HG03432 (cell line): ENCODE measurements around the gene SLC34A3.
"Not testable (repeated sequence)": the region's sequence is repeated elsewhere in the genome, so short reads cannot be mapped to it uniquely, and the experiment has no call there.

Source experiments
- ATAC-seq: cut with Tn5 transposase; IDR thresholded peaks from one replicate; pipeline ENCODE4 v1.9.1; 2021; ENCODE audit warnings: mild to moderate bottlenecking, moderate library complexity; ENCODE audit not compliant: unreplicated experiment

Gene SLC34A3

DNA sequence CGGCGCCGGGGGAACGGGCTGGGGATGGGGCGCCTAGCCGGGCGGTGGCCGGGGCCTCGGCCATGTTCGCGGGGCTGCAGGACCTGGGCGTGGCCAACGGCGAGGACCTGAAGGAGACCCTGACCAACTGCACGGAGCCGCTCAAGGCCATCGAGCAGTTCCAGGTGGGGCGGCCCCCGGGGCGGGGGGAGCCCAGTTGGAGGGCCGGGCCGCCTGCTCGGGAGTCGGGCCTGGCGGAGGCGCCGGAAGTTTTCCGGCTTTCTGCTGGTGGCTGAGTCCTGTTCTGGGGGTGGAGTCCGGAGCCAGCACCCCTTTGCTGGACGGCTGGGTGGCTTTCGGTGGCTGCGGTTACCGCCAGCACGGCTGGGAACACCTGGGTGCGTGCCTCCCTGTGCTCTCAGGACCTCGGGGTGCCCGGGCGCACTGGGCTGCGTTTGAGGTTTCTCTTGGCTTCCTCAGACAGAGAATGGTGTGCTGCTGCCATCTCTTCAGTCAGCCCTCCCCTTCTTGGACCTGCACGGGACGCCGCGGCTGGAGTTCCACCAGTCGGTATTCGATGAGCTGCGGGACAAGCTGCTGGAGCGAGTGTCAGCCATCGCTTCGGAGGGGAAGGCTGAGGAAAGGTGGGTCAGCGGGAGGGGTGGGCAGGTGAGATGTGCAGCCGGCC, 24.9 kb downstream of the SLC34A3 start:
- ATAC-seq, result no peak

GRCh38 chr9:137256362-137256761, 25.7 kb downstream of the SLC34A3 start:
- ATAC-seq, result no peak

- ATAC-seq, result no peak
These were observed 26.2 kb downstream of the SLC34A3 start for GRCh38 chr9:137256856-137257255.

GRCh38 chr9:137262173-137262908, 31.6 kb downstream of the SLC34A3 start:
- not testable (repeated sequence) for ATAC-seq

DNA sequence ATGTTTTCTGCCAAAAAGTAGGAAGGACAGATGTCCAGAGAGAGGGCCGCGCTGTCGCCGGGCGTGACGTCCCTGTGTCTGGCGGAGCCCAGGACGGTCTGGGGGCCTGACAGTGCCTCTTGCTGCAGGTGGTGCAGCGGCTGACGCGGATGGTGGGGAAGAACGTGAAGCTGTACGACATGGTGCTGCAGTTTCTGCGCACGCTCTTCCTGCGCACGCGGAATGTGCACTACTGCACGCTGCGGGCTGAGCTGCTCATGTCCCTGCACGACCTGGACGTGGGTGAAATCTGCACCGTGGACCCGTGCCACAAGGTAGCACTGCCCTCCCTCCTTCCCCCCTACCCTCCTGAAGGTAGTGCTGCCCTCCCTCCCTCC, 32.2 kb downstream of the SLC34A3 start:
- no peak for ATAC-seq

DNA sequence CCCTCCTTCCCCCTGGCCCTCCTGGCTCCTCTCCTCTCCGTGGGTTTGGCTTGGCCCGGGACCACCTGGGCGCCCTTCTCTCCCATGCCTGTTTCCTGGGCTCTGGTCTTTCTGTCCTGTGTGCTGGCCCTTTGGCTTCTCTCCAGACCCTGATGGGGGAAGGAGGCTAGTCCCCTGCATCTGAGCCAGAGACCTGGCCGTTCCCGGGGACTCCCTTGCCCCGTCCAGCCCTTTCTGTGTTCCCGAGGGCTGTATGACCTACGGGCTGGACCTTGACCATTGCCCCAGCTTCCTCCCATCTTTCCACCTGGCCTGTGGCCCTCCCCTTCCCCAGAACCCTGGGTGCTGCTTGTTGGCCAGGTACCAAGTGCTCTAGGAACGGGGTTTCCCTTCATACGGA, 32.8 kb downstream of the SLC34A3 start:
- no peak for ATAC-seq

DNA sequence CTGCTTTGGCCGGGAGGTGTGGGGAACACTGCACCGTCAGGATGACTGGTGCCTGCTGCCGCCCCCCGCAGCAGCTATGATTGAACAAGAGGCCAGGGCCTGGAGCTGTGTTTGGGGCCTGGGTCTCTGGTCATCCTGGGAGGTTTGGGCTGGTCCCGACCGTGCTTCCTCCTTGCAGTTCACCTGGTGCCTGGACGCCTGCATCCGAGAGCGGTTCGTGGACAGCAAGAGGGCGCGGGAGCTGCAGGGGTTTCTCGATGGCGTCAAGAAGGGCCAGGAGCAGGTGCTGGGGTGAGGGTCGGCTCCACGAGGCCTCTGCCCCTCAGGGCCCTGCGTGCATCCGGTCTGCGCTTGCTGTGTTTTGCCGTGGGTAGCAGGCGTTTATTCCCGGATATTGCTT, 33.4 kb downstream of the SLC34A3 start:
- ATAC-seq, result no peak

GRCh38 chr9:137265496-137266161, 34.9 kb downstream of the SLC34A3 start:
- no peak for ATAC-seq

DNA sequence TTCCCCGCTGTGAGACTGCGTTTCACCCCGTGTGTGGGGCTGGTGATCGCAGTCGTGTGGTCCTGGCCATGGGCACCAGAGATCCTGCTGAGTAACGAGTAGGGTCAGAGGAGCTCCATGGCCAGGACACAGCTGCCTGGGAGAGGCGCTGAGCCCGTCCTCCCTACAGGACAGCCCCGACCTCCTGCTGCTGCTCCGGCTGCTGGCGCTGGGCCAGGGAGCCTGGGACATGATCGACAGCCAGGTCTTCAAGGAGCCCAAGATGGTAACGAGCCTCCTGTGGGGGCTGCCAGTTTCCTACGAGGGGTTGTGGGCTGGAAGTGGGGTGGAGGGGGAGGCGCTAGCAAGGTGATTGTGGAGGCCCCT, 35.4 kb downstream of the SLC34A3 start:
- ATAC-seq, result no peak

GRCh38 chr9:137266585-137267453, 36.1 kb downstream of the SLC34A3 start:
- no peak for ATAC-seq

GRCh38 chr9:137267933-137268355, 37.2 kb downstream of the SLC34A3 start:
- no peak for ATAC-seq

DNA sequence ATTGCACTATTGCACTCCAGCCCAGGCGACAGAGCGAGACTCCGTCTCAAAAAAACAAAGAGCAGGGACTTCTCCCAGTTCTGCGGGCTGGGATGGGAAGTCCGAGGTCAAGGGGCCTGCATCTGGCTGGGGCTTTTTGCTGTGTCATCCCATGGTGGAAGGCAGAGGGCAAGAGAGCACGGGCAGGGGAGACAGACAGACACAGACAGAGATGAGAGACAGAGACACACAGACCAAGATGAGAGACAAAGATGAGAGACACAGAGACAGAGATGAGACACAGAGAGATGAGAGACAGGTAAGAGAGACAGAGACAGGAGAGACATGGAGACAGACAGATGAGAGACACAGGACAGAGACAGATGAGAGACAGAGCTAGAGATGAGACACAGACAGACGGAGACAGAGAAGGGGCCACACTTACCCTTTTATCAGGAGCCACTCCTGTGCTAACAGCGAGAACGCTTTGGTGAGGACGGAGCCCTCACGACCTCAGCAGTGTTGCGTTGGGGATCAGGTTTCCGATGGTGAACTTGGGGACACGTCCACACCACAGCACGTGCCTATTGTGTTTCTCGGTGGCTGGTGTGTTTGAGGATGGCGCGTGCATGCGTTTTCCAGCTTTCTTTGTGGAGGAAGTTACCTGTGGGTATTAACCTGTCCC, 38.0 kb downstream of the SLC34A3 start:
- ATAC-seq, result no peak

- ATAC-seq, result no peak
These were observed 38.6 kb downstream of the SLC34A3 start for GRCh38 chr9:137269231-137269772.

- no peak for ATAC-seq
These were observed 40.4 kb downstream of the SLC34A3 start for GRCh38 chr9:137270929-137271695.

- no peak for ATAC-seq
These were observed 41.0 kb downstream of the SLC34A3 start for GRCh38 chr9:137271696-137272076.

GRCh38 chr9:137272241-137273094, 41.8 kb downstream of the SLC34A3 start:
- no peak for ATAC-seq

DNA sequence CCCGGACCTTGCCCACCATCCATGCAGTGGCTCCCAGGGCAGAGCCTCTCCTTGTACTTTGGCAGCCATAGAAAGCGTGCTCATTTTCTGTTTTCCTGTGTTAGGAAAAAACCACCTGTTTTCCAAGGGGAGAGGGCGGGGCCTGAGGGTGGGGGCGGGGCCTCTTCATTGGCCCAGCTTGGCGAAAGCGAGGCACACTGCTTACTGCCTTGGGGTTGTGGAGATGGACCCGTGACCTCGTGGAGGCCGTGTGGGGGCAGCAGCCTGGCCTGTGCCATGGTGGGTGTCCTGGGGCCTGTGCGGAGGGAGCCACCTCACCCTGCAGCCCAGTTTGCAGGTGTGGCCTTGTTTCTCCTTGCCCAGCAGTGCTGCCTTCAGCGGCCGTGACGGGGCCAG, 42.4 kb downstream of the SLC34A3 start:
- ATAC-seq, result no peak

DNA sequence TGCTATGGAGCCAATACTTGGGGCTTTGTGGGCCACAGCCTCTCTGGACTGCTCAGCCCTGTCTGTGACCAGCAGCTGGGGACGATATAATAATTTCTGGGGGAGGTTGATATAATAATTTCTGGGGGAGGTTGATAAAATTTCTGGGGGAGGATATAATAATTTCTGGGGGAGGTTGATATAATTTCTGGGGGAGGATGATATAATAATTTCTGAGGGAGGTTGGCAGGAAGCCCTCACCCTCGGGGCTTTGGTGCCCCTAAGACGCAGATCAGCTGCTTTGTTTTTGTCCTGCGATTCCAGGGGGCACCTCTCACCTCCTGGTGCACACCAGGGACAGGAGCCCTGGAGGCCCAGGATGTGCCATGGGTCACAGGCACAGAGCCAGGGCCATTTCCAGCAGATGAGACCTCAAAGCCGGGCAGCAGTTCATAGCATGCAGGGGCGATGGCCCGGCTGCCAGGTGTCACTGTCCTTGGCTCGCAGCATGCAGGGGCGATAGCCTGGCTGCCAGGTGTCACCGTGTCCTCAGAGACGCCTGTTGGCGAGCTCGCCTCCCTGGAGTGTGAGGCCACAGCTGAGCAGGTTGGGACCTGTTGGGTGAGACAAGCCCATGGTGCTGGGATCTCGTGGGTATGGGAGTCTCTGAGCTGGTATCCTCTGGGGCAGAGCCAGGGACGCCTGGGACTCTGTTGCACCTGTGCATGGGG, 43.1 kb downstream of the SLC34A3 start:
- no peak for ATAC-seq
